ENCODE measurements around the gene CLCF1.
A peak's percentile ranks its signal among the peaks of the same experiment; 100 is the strongest.

Gene CLCF1

GRCh38 chr11:67371911-67372320 lies 1.5 kb downstream of the CLCF1 start:
- no peak for DNase-seq (ENCODE audit: low spot score)
- CTCF ChIA-PET = interaction anchor here (0.6 to 4.8 kb wide), 5 partner anchors 10 to 102 kb away, joined by 3 to 52 read pairs (median 7); partner anchors contain the start of gene POLD4
- peak overlapping the region; percentile 97 for H3K27ac ChIP-seq
- TF ChIP-seq CTCF (conservative IDR thresholded peaks at IDR 0.05; ENCODE audit: low read depth) = no peak
- POLR2A ChIA-PET (ENCODE audit: low non-redundant PET) = no interaction called here

- no peak for DNase-seq (ENCODE audit: low spot score)
- CTCF ChIA-PET = interaction anchor here (0.8 to 4.8 kb wide), 7 partner anchors 9 to 20 kb away, joined by 3 to 52 read pairs (median 6); partner anchors contain the start of gene POLD4
- H3K27ac ChIP-seq = peak overlapping the region; percentile 97
- peak; percentile 55 for TF ChIP-seq CTCF (conservative IDR thresholded peaks at IDR 0.05; ENCODE audit: low read depth)
- POLR2A ChIA-PET (ENCODE audit: low non-redundant PET) = no interaction called here
Observed at GRCh38 chr11:67371189-67371910, 2.0 kb downstream of the CLCF1 start.

- ChIA-PET POLR2A (ENCODE audit: low non-redundant PET) (no interaction called here), CTCF (interaction anchor here (0.8 to 4.8 kb wide), 7 partner anchors 8 to 19 kb away, joined by 3 to 52 read pairs (median 6); partner anchors contain the start of gene POLD4)
- peak overlapping the region; percentile 97 for H3K27ac ChIP-seq
- DNase-seq (ENCODE audit: low spot score) = no peak
- TF ChIP-seq CTCF (conservative IDR thresholded peaks at IDR 0.05; ENCODE audit: low read depth) = no peak
Observed at GRCh38 chr11:67370351-67371076, 2.9 kb downstream of the CLCF1 start.

- DNase-seq (ENCODE audit: low spot score) = no peak
- peak overlapping the region; percentile 97 for H3K27ac ChIP-seq
- CTCF ChIA-PET = interaction anchor here (0.5 to 4.8 kb wide), 6 partner anchors 11 to 52 kb away, joined by 3 to 52 read pairs (median 7); partner anchors contain the start of gene POLD4
- no peak for TF ChIP-seq CTCF (conservative IDR thresholded peaks at IDR 0.05; ENCODE audit: low read depth)
- POLR2A ChIA-PET (ENCODE audit: low non-redundant PET) = no interaction called here
Observed at GRCh38 chr11:67369801-67370284, 3.6 kb downstream of the CLCF1 start.

- CTCF ChIA-PET = interaction anchor here (0.5 to 3.0 kb wide), 2 partner anchors 13 to 51 kb away, joined by 3 to 16 read pairs; no protein-coding TSS in a partner anchor
- H3K27ac ChIP-seq = peak overlapping the region; percentile 97
- POLR2A ChIA-PET (ENCODE audit: low non-redundant PET) = no interaction called here
- no peak for DNase-seq (ENCODE audit: low spot score)
- no peak for TF ChIP-seq CTCF (conservative IDR thresholded peaks at IDR 0.05; ENCODE audit: low read depth)
Observed at GRCh38 chr11:67369275-67369674, 4.1 kb downstream of the CLCF1 start.

- TF ChIP-seq CTCF (conservative IDR thresholded peaks at IDR 0.05; ENCODE audit: low read depth) = no peak
- CTCF ChIA-PET = interaction anchor here (3.0 kb wide), 1 partner anchor 14 kb away, joined by 16 read pairs; no protein-coding TSS in a partner anchor
- DNase-seq (ENCODE audit: low spot score) = no peak
- peak overlapping the region; percentile 66 for H3K27ac ChIP-seq
- POLR2A ChIA-PET (ENCODE audit: low non-redundant PET) = no interaction called here
Observed at GRCh38 chr11:67368621-67369020, 4.8 kb downstream of the CLCF1 start.
